Heart left ventricle (tissue), 13 donors: ENCODE results near the gene C12orf43.
"Not testable (repeated sequence)": the region's sequence is repeated elsewhere in the genome, so short reads cannot be mapped to it uniquely, and the experiment has no call there.

Experiments
- CTCF ChIP-seq, 12 donors: fragments of 200-600 bp; sonication (generic) in 4 of 12; IDR thresholded peaks; one replicate each; pipeline versions ENCODE4 v1.5.0 to v1.8.0; 2018 to 2022; ENCODE audit warnings: antibody characterized with exemption in 12 of 12, mild to moderate bottlenecking in 5 of 12
- POLR2A ChIP-seq, 2 donors: fragments of 450-650 bp; IDR thresholded peaks; one replicate each; pipeline ENCODE4 v1.6.1; 2017; ENCODE audit warnings: antibody characterized with exemption in 2 of 2, mild to moderate bottlenecking in 2 of 2, moderate library complexity in 2 of 2
- donor health status: ischemic (EF 13 %, LVEDD 7.1; RV severe dilation, severe dysfunction).
- donor health status: DM: no; HTN: yes; CAD: no.
- donor health status: DM: no; HTN: no; CAD: no.
- donor health status: ischemic (EF 25% LVEDD 6.9; RV normal size, moderate dysfunction).
- donor health status: ischemic (EF 25% LVEDD 5.7; RV mildly dilated, moderate dysfunction).
- donor health status: ischemic (EF 35%, LVEDD 5.7; RV mildly dilated, moderate dysfunction).
- donor health status: nonischemic (EF 11% LVEDD 7.7; RV severe dilation, severe dysfunction).
- donor health status: DM: yes; HTN: yes; CAD: no.
- donor health status: PGD.
- donor health status: ischemic (EF 29% LVEDD 5.4; RV normal size, mild dysfunction).
- donor health status: nonischemic (EF 23%, LVEDD 6.1; RV moderate dilation, normal function).

GRCh38 chr12:121047400-121047799 is 31.1 kb upstream of the C12orf43 start:
- TF ChIP-seq CTCF, POLR2A (IDR thresholded peaks at IDR 0.05): not testable (repeated sequence)
